Measurements from ENCODE around the gene KRT79. TPM values are rescaled to one million over a fixed set of nuclear protein-coding genes. Genes with fewer than 3 reads are reported as not detected.

KRT79 gene
- total and polyA plus RNA-seq, 9 of the 15 experiments (the other 6 are each of a cell fraction or from before 2014, with no cell fraction given): 0.03 to 2.3 (median 0.23) TPM; not detected in 2

GRCh38 chr12:52817699-52818238, 16.3 kb downstream of the KRT79 start:
- no peaks in the 10 kb centered on the region for H3K9me3 ChIP-seq (replicated peaks; ENCODE audit: control insufficient read depth, insufficient read depth, low read depth, low read length)
- ATAC-seq: no peak
- FAIRE-seq: no peak
- no peak for DNase-seq (ENCODE audit: extremely low read depth in 1 of 4, low spot score in 3 of 4)
- peaks cover 2% of the 10 kb centered on the region for H3K9me1 ChIP-seq (ENCODE audit: control insufficient read depth, insufficient read depth, low read length)
- no peaks in the 10 kb centered on the region for H3K36me3 ChIP-seq (ENCODE audit: control insufficient read depth, insufficient read depth, low read length)
- ChIA-PET CTCF (ENCODE audit: low intra/inter-chr PET ratio) (no interaction called here), POLR2A (interaction anchor here (0.6 kb wide), 2 partner anchors 48 to 1286 kb away, joined by 3 to 4 read pairs; no protein-coding TSS in a partner anchor)
- H3K27ac ChIP-seq (ENCODE audit: extremely low read depth, low read depth, low read length): no peak overlapping the region
- no TSS peak for BruUV-seq (replicated peaks)
- no peak for TF ChIP-seq XRCC5 (IDR thresholded peaks at IDR 0.05; ENCODE audit: low read depth, low read length)
- no peak for TF ChIP-seq ZNF277 (CRISPR knock-in tag; IDR thresholded peaks at IDR 0.05; ENCODE audit: borderline replicate concordance)
- TF ChIP-seq, protein P1, sequence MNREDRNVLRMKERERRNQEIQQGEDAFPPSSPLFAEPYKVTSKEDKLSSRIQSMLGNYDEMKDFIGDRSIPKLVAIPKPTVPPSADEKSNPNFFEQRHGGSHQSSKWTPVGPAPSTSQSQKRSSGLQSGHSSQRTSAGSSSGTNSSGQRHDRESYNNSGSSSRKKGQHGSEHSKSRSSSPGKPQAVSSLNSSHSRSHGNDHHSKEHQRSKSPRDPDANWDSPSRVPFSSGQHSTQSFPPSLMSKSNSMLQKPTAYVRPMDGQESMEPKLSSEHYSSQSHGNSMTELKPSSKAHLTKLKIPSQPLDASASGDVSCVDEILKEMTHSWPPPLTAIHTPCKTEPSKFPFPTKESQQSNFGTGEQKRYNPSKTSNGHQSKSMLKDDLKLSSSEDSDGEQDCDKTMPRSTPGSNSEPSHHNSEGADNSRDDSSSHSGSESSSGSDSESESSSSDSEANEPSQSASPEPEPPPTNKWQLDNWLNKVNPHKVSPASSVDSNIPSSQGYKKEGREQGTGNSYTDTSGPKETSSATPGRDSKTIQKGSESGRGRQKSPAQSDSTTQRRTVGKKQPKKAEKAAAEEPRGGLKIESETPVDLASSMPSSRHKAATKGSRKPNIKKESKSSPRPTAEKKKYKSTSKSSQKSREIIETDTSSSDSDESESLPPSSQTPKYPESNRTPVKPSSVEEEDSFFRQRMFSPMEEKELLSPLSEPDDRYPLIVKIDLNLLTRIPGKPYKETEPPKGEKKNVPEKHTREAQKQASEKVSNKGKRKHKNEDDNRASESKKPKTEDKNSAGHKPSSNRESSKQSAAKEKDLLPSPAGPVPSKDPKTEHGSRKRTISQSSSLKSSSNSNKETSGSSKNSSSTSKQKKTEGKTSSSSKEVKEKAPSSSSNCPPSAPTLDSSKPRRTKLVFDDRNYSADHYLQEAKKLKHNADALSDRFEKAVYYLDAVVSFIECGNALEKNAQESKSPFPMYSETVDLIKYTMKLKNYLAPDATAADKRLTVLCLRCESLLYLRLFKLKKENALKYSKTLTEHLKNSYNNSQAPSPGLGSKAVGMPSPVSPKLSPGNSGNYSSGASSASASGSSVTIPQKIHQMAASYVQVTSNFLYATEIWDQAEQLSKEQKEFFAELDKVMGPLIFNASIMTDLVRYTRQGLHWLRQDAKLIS (CRISPR knock-in tag; IDR thresholded peaks at IDR 0.05): no peak
- TF ChIP-seq TFAP4 (CRISPR knock-in tag; IDR thresholded peaks at IDR 0.05; ENCODE audit: borderline replicate concordance): no peak
- TF ChIP-seq FOXJ3 (CRISPR knock-in tag; IDR thresholded peaks at IDR 0.05): no peak
- TF ChIP-seq HOXB6 (CRISPR knock-in tag; IDR thresholded peaks at IDR 0.05; ENCODE audit: borderline replicate concordance): no peak
- no peak for TF ChIP-seq TRIM24 (IDR thresholded peaks at IDR 0.05)
- TF ChIP-seq ZNF436 (CRISPR knock-in tag; IDR thresholded peaks at IDR 0.05): no peak
- TF ChIP-seq KLF6 (CRISPR knock-in tag; IDR thresholded peaks at IDR 0.05; ENCODE audit: borderline replicate concordance): no peak
- TF ChIP-seq SMAD2 (IDR thresholded peaks at IDR 0.05; ENCODE audit: low read depth, low read length): no peak
- TF ChIP-seq SAP30 (IDR thresholded peaks at IDR 0.05; ENCODE audit: borderline replicate concordance, insufficient read depth, low read depth, low read length, poor library complexity, severe bottlenecking): no peak
- TF ChIP-seq PML (IDR thresholded peaks at IDR 0.05; ENCODE audit: low read length): no peak
- no peak for TF ChIP-seq GATA2 (CRISPR knock-in tag; IDR thresholded peaks at IDR 0.05)
- TF ChIP-seq MAZ (CRISPR knock-in tag; conservative IDR thresholded peaks at IDR 0.05 in 1 of 2, IDR thresholded peaks at IDR 0.05 in 1 of 2): no peak
- TF ChIP-seq, protein P2, sequence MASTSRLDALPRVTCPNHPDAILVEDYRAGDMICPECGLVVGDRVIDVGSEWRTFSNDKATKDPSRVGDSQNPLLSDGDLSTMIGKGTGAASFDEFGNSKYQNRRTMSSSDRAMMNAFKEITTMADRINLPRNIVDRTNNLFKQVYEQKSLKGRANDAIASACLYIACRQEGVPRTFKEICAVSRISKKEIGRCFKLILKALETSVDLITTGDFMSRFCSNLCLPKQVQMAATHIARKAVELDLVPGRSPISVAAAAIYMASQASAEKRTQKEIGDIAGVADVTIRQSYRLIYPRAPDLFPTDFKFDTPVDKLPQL (IDR thresholded peaks at IDR 0.05; ENCODE audit: extremely low read depth, insufficient read length): no peak
- TF ChIP-seq POLR2B (IDR thresholded peaks at IDR 0.05; ENCODE audit: low read depth, partially characterized antibody): no peak
- H2AFZ ChIP-seq (ENCODE audit: low read depth, low read length): no peak overlapping the region
- no peaks in the 10 kb centered on the region for H3K79me2 ChIP-seq (ENCODE audit: control insufficient read depth, insufficient read depth, low read length)
- no peak overlapping the region for H3K4me2 ChIP-seq (ENCODE audit: insufficient read depth, low read length)
- 8% methylated on average over 2 of the region's 2 CpGs for WGBS (ENCODE audit: insufficient coverage, low coverage, missing lambda C conversion rate)
- intact Hi-C loops (cut with micrococcal nuclease): no loop called here
- in situ Hi-C loops (cut with MboI): no loop called here
- no peaks in the 10 kb centered on the region; a peak in 3 of 5 replicates for H3K4me1 ChIP-seq (replicated peaks in 1 of 2; ENCODE audit: control insufficient read depth in 2 of 2, insufficient read depth in 2 of 2, low read length in 2 of 2)
- peaks cover 19 to 69% of the 10 kb centered on the region in 2 experiments for H3K27me3 ChIP-seq (ENCODE audit: control insufficient read depth in 2 of 2, insufficient read depth in 2 of 2, low read length in 2 of 2)
- H3K4me3 ChIP-seq: no peak overlapping the region
- H4K20me1 ChIP-seq (replicated peaks; ENCODE audit: control insufficient read depth, insufficient read depth, low read length): no peaks in the 10 kb centered on the region; the same call in 1 of the 2 replicates
- H3K9ac ChIP-seq (ENCODE audit: insufficient read depth in 1 of 2, low read depth in 2 of 2, low read length in 2 of 2): no peak overlapping the region

Measured in K562 (cell line).